Bronchus fibroblast of lung (primary cell): ENCODE results near the gene RLBP1. TPM values are rescaled to one million over a fixed set of nuclear protein-coding genes. Genes with fewer than 3 reads are reported as not detected.

Experiments used
- total RNA-seq: library from RNA; depleted of rRNA; stranded (reverse); fragments of >200 nt; gene quantifications from 2 replicates; pipeline ENCODE4 v1.2.3, GENCODE V29; 2015

RLBP1 gene
- not detected in 2 replicates for total RNA-seq

DNA sequence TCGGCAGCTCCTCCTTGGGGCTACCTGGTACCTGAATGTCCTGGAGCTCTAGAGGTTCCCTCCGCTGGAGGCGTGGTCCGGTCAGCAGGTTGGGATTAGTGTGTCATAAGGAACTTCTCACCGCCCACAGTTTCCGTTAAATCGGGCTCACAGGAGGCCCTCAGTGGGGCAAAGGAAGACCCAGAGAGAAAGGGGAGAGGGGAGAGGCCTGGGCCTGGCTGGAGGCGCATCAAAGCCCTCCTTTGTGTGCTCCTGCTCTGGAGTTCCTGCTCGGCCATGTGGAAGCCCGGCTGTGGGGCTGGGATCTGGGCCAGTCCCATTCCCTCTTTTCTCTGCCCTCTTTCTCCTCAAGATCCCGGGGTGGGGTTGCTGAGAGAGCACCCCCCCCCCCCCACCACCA lies at the start of gene RLBP1:
RLBP1 (minus strand) TSS at position 37 of the 400 bp plus-strand sequence. CDS start 2,604 bp downstream, outside the sequence.

DNA sequence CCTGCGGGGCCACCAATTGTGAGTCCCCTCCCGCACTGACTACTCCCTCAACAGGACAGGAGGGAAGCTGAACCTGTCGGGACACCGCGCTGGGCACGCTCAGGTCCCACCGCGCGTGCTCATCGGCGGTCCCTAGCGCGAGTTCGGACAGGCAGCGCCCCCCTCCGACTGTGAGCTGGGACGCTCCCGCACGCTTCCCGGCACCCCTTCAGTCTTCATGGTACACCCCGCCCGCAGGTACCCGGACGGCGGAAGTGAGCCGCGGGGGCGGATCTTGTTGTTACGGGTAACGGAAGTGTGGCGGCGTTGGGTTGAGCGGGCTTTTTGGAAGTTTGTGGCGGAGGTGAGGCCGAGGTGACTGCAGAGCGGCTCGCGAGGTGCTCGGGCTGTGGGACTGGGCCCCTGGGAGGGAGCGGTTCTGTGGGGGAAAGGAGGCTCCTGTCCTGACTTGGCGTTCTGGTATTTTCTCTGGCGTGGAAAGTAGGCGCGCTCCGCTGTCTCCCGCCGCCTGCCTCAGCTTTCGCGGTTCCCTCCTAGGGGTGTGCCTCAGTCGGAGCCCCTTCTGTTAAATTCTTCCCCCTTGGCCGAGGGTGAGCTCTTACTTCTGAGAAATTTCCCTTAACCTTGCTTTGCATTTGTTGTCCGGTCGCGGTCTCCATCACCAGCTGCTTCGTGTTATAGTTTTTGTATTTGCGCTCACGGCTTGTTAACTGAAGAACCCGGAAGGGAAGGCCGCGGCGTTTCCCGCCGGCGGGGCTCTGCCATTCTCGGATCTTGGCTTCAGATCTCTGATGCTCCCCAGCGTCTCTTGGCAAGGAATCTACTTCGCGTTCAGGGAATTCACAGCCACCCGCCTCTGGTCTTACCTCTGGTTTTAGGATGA lies 22.6 kb upstream of the RLBP1 start, which contains the start of gene FANCI:
FANCI (plus strand) TSS at position 289 of the 883 bp plus-strand sequence. CDS start 3,669 bp downstream, outside the sequence.

Other genes starting within 250 kb of the RLBP1 start
- 24.2 and 32.4 TPM in 2 replicates for gene ABHD2, start 133.1 kb downstream of the RLBP1 start, total RNA-seq
- gene FANCI, start 22.4 kb upstream of the RLBP1 start, total RNA-seq: 32.6 and 33.7 TPM in 2 replicates
- 64.4 and 68.5 TPM in 2 replicates for gene POLG, start 113.2 kb upstream of the RLBP1 start, total RNA-seq